ENCODE results near the gene NFIB. TPM values are rescaled to one million over a fixed set of nuclear protein-coding genes. Genes with fewer than 3 reads are reported as not detected.
A peak's percentile ranks its signal among the peaks of the same experiment; 100 is the strongest.

The NFIB gene
- total RNA-seq, 4 donors from 2014 or later, result 85.3 to 173 (median 115) TPM

DNA sequence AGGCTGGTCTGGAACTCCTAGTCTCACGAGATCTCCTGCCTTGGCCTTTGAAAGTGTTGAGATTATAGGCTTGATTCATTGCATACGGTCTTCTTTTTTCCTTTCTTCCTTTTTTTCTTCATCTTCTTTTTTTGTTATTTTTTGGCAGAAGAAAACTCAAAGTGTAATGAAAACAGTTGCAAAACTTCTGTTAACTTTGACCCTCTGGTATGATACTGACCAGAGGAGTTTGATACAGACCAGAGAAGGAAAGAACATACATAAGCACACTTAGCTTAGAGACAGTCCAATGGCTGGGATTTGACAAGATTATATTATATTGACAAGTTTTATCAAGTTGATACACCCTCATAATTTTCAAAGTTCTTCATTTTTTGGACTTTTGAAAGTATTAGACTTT lies 181.2 kb downstream of the NFIB start:
- no peaks in the 10 kb centered on the region for H3K9me3 ChIP-seq
- intact Hi-C loops (cut with DNase I; ENCODE audit: low total_unique reads), result no loop called here
- TF ChIP-seq, protein P1, sequence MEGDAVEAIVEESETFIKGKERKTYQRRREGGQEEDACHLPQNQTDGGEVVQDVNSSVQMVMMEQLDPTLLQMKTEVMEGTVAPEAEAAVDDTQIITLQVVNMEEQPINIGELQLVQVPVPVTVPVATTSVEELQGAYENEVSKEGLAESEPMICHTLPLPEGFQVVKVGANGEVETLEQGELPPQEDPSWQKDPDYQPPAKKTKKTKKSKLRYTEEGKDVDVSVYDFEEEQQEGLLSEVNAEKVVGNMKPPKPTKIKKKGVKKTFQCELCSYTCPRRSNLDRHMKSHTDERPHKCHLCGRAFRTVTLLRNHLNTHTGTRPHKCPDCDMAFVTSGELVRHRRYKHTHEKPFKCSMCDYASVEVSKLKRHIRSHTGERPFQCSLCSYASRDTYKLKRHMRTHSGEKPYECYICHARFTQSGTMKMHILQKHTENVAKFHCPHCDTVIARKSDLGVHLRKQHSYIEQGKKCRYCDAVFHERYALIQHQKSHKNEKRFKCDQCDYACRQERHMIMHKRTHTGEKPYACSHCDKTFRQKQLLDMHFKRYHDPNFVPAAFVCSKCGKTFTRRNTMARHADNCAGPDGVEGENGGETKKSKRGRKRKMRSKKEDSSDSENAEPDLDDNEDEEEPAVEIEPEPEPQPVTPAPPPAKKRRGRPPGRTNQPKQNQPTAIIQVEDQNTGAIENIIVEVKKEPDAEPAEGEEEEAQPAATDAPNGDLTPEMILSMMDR (IDR thresholded peaks at IDR 0.05), result no peak
- no peak for TF ChIP-seq POLR2A (IDR thresholded peaks at IDR 0.05)
- peaks cover 0 to 8% of the 10 kb centered on the region in 2 donors for H3K4me1 ChIP-seq
- no peaks in the 10 kb centered on the region for H3K36me3 ChIP-seq
- peak overlapping the region in 1 of 2 donors; percentile 35 for H3K27ac ChIP-seq
- H3K27me3 ChIP-seq, result no peaks in the 10 kb centered on the region
- no peak for DNase-seq
- no peak overlapping the region for H3K4me3 ChIP-seq

DNA sequence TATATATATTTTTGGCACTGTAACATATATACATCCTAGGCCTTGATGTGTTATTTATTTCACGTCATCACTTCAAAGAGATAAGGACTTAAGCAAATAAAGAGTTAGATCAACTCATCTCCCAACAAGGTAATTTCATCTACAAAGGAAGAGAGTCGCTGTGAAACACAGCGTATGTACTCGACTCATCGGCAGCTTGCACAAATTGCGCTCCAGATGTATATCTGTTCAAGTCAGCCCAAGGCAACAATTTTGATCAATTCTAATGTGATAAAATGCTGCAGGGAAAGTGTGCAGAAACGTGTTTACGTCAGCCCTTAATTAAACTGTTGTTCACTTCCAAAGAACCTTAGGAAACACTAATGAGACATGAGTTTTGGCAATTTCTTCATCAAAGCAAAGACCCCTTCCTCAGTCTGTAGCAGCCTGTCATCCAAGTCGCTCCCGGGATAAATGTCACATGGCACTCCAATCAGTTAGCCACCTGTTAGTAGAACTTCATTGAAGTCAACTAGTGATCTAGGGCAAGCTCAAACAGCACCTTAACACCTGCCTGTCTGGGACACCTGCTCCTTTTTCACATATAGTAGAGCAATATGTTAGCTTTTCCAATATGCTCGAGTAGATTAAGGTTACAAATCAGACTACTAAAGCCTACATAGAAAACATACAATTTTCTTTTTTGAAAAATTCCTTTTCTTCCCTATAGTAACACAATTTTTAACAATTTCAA lies 182.4 kb downstream of the NFIB start:
- Histone ChIP-seq H3K27me3 (no peaks in the 10 kb centered on the region), H3K4me1 (peaks cover 0 to 8% of the 10 kb centered on the region in 2 donors), H3K4me3 (no peak overlapping the region), H3K9me3 (no peaks in the 10 kb centered on the region), H3K27ac (no peak overlapping the region), H3K36me3 (no peaks in the 10 kb centered on the region)
- DNase-seq, result no peak
- intact Hi-C loops (cut with DNase I; ENCODE audit: low total_unique reads), result no loop called here
- TF ChIP-seq, protein P1 (IDR thresholded peaks at IDR 0.05), result no peak
- no peak for TF ChIP-seq POLR2A (IDR thresholded peaks at IDR 0.05)

DNA sequence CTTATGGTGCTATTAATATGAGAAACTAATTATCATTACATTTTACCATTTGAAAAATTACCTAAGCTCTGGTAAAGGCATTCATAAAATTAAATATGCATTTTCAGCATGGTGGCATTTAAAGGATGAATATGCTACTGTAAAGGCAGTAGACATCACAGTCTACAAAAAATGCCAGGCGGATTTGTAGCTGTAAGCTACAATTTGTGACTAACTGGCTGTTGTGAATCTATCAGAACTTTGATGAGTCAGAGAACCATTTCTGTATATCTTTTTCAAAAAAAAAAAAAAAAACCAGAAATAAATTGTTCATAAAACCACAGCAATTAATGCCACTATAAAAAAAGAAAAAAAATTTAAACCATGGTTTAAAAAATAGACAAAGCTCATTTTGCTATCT lies 186.3 kb downstream of the NFIB start:
- Histone ChIP-seq H3K27me3 (no peaks in the 10 kb centered on the region), H3K9me3 (no peaks in the 10 kb centered on the region), H3K4me3 (no peak overlapping the region), H3K4me1 (no peaks in the 10 kb centered on the region), H3K27ac (no peak overlapping the region), H3K36me3 (no peaks in the 10 kb centered on the region)
- no peak for DNase-seq
- intact Hi-C loops (cut with DNase I; ENCODE audit: low total_unique reads), result no loop called here
- no peak for TF ChIP-seq POLR2A (IDR thresholded peaks at IDR 0.05)
- TF ChIP-seq, protein P1 (IDR thresholded peaks at IDR 0.05), result no peak

DNA sequence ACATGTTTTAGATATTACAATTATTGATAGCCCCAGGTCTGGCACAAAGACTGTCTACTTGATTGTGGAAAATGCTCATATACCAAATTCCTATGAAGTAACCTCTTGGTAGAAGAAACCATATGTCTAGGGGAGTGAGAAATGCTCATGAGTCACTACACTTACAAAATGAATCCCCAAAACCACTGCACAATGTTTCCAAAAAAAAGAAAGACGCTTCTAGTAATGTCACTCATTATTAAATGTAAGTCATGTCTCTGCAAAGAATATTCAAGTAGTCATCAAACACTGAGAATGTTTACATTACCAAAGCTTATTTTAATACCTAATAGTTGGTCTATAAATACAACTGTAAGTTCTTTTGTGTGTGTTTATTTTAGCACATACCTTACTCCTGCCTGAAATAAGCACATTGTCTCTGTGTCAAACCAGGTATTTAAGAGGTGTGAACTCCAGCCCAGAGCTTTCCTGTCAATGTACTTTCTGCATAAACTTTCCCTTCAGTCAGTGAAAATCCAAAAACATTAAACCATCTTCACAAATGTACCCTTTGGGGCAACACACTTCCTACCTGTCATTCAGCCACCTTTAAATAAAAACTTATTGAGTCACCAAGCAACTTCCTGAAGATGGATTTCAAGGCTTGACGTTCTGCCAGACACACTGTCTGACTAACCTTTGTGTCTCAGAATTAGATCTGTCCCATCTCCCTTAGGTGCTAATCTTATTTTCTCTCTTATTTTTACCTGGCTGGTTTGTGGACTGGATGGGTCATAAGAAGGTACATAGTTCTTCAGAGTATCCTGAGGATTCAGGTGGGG lies 194.0 kb downstream of the NFIB start:
- Histone ChIP-seq H3K4me1 (no peaks in the 10 kb centered on the region), H3K27me3 (no peaks in the 10 kb centered on the region), H3K36me3 (no peaks in the 10 kb centered on the region), H3K9me3 (no peaks in the 10 kb centered on the region), H3K4me3 (no peak overlapping the region), H3K27ac (no peak overlapping the region)
- intact Hi-C loops (cut with DNase I; ENCODE audit: low total_unique reads), result no loop called here
- no peak for DNase-seq
- TF ChIP-seq POLR2A (IDR thresholded peaks at IDR 0.05), result no peak
- TF ChIP-seq, protein P1 (IDR thresholded peaks at IDR 0.05), result no peak

DNA sequence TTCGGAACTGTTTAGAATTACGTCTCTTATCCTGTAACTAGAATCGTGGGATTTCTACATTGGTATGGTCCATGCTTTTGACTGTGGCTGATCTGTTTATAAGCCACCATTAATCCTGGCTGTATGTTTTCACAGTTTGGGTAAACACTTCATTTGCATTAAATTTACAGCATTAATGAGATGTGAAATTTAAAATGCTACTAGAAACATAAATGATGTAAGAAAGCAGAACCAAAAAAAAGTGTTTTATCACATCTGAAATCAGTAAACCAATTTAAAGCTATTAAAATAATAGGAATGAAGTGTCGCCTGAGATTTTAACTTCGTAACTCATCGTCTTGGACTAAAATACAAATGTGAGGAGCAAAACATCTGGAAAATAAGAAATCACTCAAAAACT lies 201.7 kb downstream of the NFIB start:
- no peak for DNase-seq
- Histone ChIP-seq H3K4me1 (no peaks in the 10 kb centered on the region), H3K27me3 (no peaks in the 10 kb centered on the region), H3K4me3 (no peak overlapping the region), H3K27ac (no peak overlapping the region), H3K36me3 (no peaks in the 10 kb centered on the region), H3K9me3 (no peaks in the 10 kb centered on the region)
- no peak for TF ChIP-seq POLR2A (IDR thresholded peaks at IDR 0.05)
- TF ChIP-seq, protein P1 (IDR thresholded peaks at IDR 0.05), result no peak
- intact Hi-C loops (cut with DNase I; ENCODE audit: low total_unique reads), result no loop called here

Measured in uterus (tissue), 4 donors.